SK-N-SH treated with all-trans-retinoic acid at 6 μM for 48 hours (cell line): ENCODE data around the gene CCDC167.

Experiments used
- ARNTL ChIP-seq: fragments of 450-650 bp; formaldehyde crosslinking; IDR thresholded peaks from 2 replicates; pipeline ENCODE4 v1.5.0; 2020; ENCODE audit warnings: low read depth, mild to moderate bottlenecking, moderate library complexity, borderline replicate concordance
- CREB5 ChIP-seq: fragments of 250-450 bp; sonication (Bioruptor Pico); IDR thresholded peaks from 2 replicates; pipeline ENCODE4 v1.5.1; 2020; ENCODE audit warnings: low read depth, mild to moderate bottlenecking, moderate library complexity
- OSR1 ChIP-seq: fragments of 250-450 bp; sonication (Bioruptor Pico); IDR thresholded peaks from 2 replicates; pipeline ENCODE4 v1.8.0; 2022; ENCODE audit warnings: moderate library complexity, mild to moderate bottlenecking, inconsistent platforms
- PPARA ChIP-seq: fragments of 250-450 bp; sonication (Bioruptor Pico); IDR thresholded peaks from 2 replicates; pipeline ENCODE4 v1.5.0; 2020; ENCODE audit warnings: mild to moderate bottlenecking, borderline replicate concordance
- TCF4 ChIP-seq: fragments of 250-450 bp; sonication (Bioruptor Pico); IDR thresholded peaks from 2 replicates; pipeline ENCODE4 v1.8.0; 2021; ENCODE audit warnings: mild to moderate bottlenecking, moderate library complexity, borderline replicate concordance
- TOX ChIP-seq: fragments of 250-450 bp; sonication (Bioruptor Pico); IDR thresholded peaks from 2 replicates; pipeline ENCODE4 v1.8.0; 2021; ENCODE audit warnings: mild to moderate bottlenecking, moderate library complexity, borderline replicate concordance
- TSHZ2 ChIP-seq: fragments of 250-450 bp; sonication (Bioruptor Pico); IDR thresholded peaks from 2 replicates; pipeline ENCODE4 v1.5.0; 2020; ENCODE audit warnings: mild to moderate bottlenecking, moderate library complexity
- ZC3H10 ChIP-seq: fragments of 250-450 bp; sonication (Bioruptor Pico); IDR thresholded peaks from 2 replicates; pipeline ENCODE4 v1.5.1; 2021; ENCODE audit warnings: mild to moderate bottlenecking, moderate library complexity
- ZFP3 ChIP-seq: fragments of 250-450 bp; sonication (Bioruptor Pico); IDR thresholded peaks from 2 replicates; pipeline ENCODE4 v1.5.0; 2020; ENCODE audit warnings: mild to moderate bottlenecking, moderate library complexity
- ZFP30 ChIP-seq: fragments of 450-650 bp; formaldehyde crosslinking; IDR thresholded peaks from 2 replicates; pipeline ENCODE4 v1.5.0; 2022; ENCODE audit warnings: mild to moderate bottlenecking, moderate library complexity

- TF ChIP-seq OSR1 (no peak), CREB5 (CRISPR knock-in tag) (no peak), ARNTL (CRISPR knock-in tag) (no peak), TOX (CRISPR knock-in tag) (no peak), TSHZ2 (CRISPR knock-in tag) (no peak), TCF4 (CRISPR knock-in tag) (no peak), ZC3H10 (CRISPR knock-in tag) (no peak), ZFP30 (CRISPR knock-in tag) (no peak), ZFP3 (no peak), PPARA (CRISPR knock-in tag) (no peak)
Observed at GRCh38 chr6:37515712-37516075, 16.0 kb upstream of the CCDC167 start.
